HFFc6 (cell line): ENCODE measurements around the gene COPS9. TPM values are rescaled to one million over a fixed set of nuclear protein-coding genes. Genes with fewer than 3 reads are reported as not detected.

Experiments
- DNase-seq: peaks from one replicate; pipeline ENCODE4 v3.0.0-alpha.2; 2018
- H3K27ac Mint-ChIP-seq: 2 replicates; pipeline ENCODE4 v1.8.0; 2020; ENCODE audit warnings: mild to moderate bottlenecking, mixed read lengths
- H3K27me3 Mint-ChIP-seq: 2 replicates; pipeline ENCODE4 v1.8.0; 2021; ENCODE audit warnings: mild to moderate bottlenecking, moderate library complexity, mixed read lengths; ENCODE audit not compliant: insufficient read depth
- H3K36me3 Mint-ChIP-seq: 2 replicates; pipeline ENCODE4 v1.8.0; 2021; ENCODE audit warnings: low read depth, mixed read lengths
- H3K4me1 Mint-ChIP-seq: 2 replicates; pipeline ENCODE4 v1.8.0; 2020; ENCODE audit warnings: low read depth, mixed read lengths
- H3K4me3 Mint-ChIP-seq: 2 replicates; pipeline ENCODE4 v1.8.0; 2020; ENCODE audit warnings: mild to moderate bottlenecking, moderate library complexity, mixed read lengths
- H3K9me3 Mint-ChIP-seq: 2 replicates; pipeline ENCODE4 v1.8.0; 2020; ENCODE audit warnings: mild to moderate bottlenecking, mixed read lengths
- CTCF ChIP-seq: fragments of 200-600 bp; sonication (generic); IDR thresholded peaks from 2 replicates; pipeline ENCODE4 v1.5.0; 2021; ENCODE audit warnings: antibody characterized with exemption, mild to moderate bottlenecking
- total RNA-seq, 6 experiments: library from RNA; stranded (reverse); fragmentation: NEBNext Ultra II Directional; extraction: Animal tissue kit (Norgen Biotek cat#: 25700); gene quantifications; 2 replicates in 1 of 6; 3 replicates in 5 of 6; pipeline ENCODE4 v1.2.3, GENCODE V29; 2021

COPS9 gene
- total RNA-seq, 6 experiments from 2014 or later: 147 to 239 (median 211) TPM

GRCh38 chr2:240112914-240113690, 23.0 kb downstream of the COPS9 start:
- Mint-ChIP-seq H3K27ac (no peak overlapping the region), H3K36me3 (no peaks in the 10 kb centered on the region), H3K4me1 (no peaks in the 10 kb centered on the region), H3K9me3 (no peaks in the 10 kb centered on the region), H3K27me3 (peaks cover 42% of the 10 kb centered on the region), H3K4me3 (no peak overlapping the region)
- no peak for TF ChIP-seq CTCF
- DNase-seq: no peak

- H3K4me3 Mint-ChIP-seq: no peak overlapping the region
- no peak for TF ChIP-seq CTCF
- no peak for DNase-seq
- H3K36me3 Mint-ChIP-seq: no peaks in the 10 kb centered on the region
- no peak overlapping the region for H3K27ac Mint-ChIP-seq
- no peaks in the 10 kb centered on the region for H3K9me3 Mint-ChIP-seq
- H3K4me1 Mint-ChIP-seq: no peaks in the 10 kb centered on the region
- H3K27me3 Mint-ChIP-seq: peaks cover 48% of the 10 kb centered on the region
Measured at GRCh38 chr2:240111253-240111652, 24.9 kb downstream of the COPS9 start.

DNA sequence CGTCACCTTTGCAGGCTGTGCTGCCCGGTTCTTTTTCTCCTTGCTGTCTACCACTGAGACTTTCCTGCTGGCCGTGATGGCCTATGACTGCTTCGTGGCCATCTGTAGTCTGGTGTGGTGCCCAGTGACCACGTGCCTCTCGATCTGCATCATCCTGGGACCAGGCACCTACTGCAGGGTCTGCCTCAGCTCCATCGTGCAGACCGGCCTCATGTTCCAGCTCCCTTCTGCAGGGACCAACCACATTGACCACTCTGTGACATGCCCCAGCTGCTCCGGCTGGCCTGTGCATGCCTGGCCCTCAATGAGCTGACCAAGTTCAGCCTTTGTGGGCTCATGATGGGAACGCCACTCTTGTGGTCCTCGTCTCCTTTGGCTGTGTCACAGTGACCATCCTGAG, 26.7 kb downstream of the COPS9 start:
- Mint-ChIP-seq H3K9me3 (no peaks in the 10 kb centered on the region), H3K4me3 (no peak overlapping the region), H3K27me3 (peaks cover 45% of the 10 kb centered on the region), H3K36me3 (no peaks in the 10 kb centered on the region), H3K27ac (no peak overlapping the region), H3K4me1 (no peaks in the 10 kb centered on the region)
- no peak for TF ChIP-seq CTCF
- no peak for DNase-seq

DNA sequence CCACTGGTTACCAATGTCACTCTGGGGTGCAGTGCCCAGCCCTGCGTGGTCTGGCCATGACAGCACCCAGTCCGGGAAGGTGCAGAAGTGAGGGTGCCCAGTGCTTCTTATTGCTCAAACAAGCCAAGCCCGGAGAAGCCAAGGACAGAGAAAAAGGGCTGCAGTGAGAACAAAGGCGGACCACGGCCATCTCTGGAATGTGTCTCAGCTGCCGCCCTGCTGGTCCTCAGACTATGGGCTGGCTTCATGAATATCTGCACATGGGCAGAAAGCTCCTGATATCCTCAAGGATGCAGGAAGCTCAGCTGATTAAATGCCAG, 28.7 kb downstream of the COPS9 start:
- H3K36me3 Mint-ChIP-seq: no peaks in the 10 kb centered on the region
- no peaks in the 10 kb centered on the region for H3K9me3 Mint-ChIP-seq
- peaks cover 39% of the 10 kb centered on the region for H3K27me3 Mint-ChIP-seq
- H3K4me3 Mint-ChIP-seq: no peak overlapping the region
- DNase-seq: no peak
- no peak for TF ChIP-seq CTCF
- H3K4me1 Mint-ChIP-seq: no peaks in the 10 kb centered on the region
- no peak overlapping the region for H3K27ac Mint-ChIP-seq

DNA sequence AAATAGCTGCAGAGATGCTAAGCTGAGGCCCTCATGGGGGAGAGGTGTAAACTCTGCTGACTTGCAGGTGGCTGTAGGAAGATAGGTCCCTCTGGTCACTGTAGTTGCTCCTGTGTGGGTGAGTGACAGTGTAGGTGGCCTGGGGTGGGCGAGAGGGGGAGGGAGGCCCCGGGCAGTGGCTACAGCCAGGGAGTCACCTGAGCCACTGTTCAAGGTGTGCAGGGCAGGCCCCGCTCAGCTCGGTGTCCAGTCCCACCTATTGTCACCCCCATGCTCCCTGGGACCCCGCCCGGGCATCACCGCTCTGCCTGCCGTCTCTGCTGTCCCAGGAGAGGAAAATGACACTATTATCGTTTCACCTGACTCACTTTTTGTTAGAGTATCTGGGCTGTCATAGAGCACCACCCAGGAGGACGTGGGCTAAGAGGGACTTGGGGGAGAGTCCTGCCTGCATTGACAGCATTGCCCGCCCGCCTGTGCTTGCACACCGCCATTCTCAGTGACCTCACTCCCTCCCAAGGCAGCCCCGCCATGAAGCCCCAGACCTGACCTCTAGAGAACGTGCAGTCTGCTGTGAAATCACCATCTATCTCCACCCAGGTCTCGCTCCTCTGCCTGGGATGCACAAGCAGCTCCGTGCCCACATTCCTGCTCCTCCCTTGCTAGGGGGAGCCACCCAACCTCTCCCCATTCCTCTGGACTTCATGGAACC, 29.2 kb downstream of the COPS9 start:
- TF ChIP-seq CTCF: no peak
- H3K27ac Mint-ChIP-seq: no peak overlapping the region
- DNase-seq: no peak
- H3K36me3 Mint-ChIP-seq: no peaks in the 10 kb centered on the region
- H3K27me3 Mint-ChIP-seq: peaks cover 39% of the 10 kb centered on the region
- no peaks in the 10 kb centered on the region for H3K4me1 Mint-ChIP-seq
- H3K9me3 Mint-ChIP-seq: no peaks in the 10 kb centered on the region
- no peak overlapping the region for H3K4me3 Mint-ChIP-seq
